CD14-positive monocyte (primary cell): ENCODE results near the gene GID8. TPM values are rescaled to one million over a fixed set of nuclear protein-coding genes. Genes with fewer than 3 reads are reported as not detected.

Source experiments
- DNase-seq, 3 donors: peaks; one replicate each; pipeline ENCODE4 v3.0.0-alpha.2; 2011 to 2022
- H2AFZ ChIP-seq: 2 replicates; pipeline ENCODE4 v1.6.0; 2012; ENCODE audit warnings: mild to moderate bottlenecking, low read depth, low read length, inconsistent platforms; ENCODE audit not compliant: insufficient read depth, poor library complexity, severe bottlenecking
- H3K27ac ChIP-seq, 2 donors: 1 replicate in 1 of 2; 2 replicates in 1 of 2; pipeline ENCODE4 v1.5.1; 2012 to 2013; ENCODE audit warnings: low read length in 2 of 2, control low read depth in 1 of 2, inconsistent platforms in 1 of 2, low read depth in 1 of 2, mild to moderate bottlenecking in 1 of 2
- H3K27me3 ChIP-seq, 2 donors: one replicate each; pipeline versions ENCODE4 v1.6.0 to v1.6.1; 2011 to 2013; ENCODE audit warnings: low read length in 2 of 2; ENCODE audit not compliant: control insufficient read depth in 2 of 2, insufficient read depth in 2 of 2
- H3K36me3 ChIP-seq, 2 donors: replicated peaks in 1 of 2; 1 replicate in 1 of 2; 2 replicates in 1 of 2; pipeline versions ENCODE4 v1.5.1 to v1.6.1; 2012 to 2013; ENCODE audit warnings: low read length in 2 of 2, control low read depth in 1 of 2, inconsistent platforms in 1 of 2, mild to moderate bottlenecking in 1 of 2; ENCODE audit not compliant: insufficient read depth in 2 of 2, control insufficient read depth in 1 of 2
- H3K4me1 ChIP-seq, 2 donors: 1 replicate in 1 of 2; 2 replicates in 1 of 2; pipeline versions ENCODE4 v1.5.1 to v1.6.1; 2012 to 2013; ENCODE audit warnings: low read length in 2 of 2, control low read depth in 1 of 2, inconsistent platforms in 1 of 2, mild to moderate bottlenecking in 1 of 2, moderate library complexity in 1 of 2; ENCODE audit not compliant: insufficient read depth in 2 of 2, control insufficient read depth in 1 of 2
- H3K4me2 ChIP-seq: replicated peaks from 2 replicates; pipeline ENCODE3; 2012; ENCODE audit warnings: low read length, moderate library complexity, mild to moderate bottlenecking; ENCODE audit not compliant: poor library complexity, severe bottlenecking; ENCODE audit errors: extremely low read depth
- H3K4me3 ChIP-seq, 3 experiments: fragments of 200-600 bp in 1 of 3; sonication (generic) in 1 of 3; replicated peaks in 1 of 3; 1 replicate in 2 of 3; 2 replicates in 1 of 3; pipeline ENCODE4 v1.5.1; 2011 to 2013; ENCODE audit warnings: low read length in 3 of 3, mild to moderate bottlenecking in 3 of 3, control low read depth in 2 of 3, low read depth in 2 of 3, inconsistent platforms in 1 of 3, moderate library complexity in 1 of 3
- H3K79me2 ChIP-seq: 2 replicates; pipeline ENCODE4 v1.6.0; 2012; ENCODE audit warnings: mild to moderate bottlenecking, control low read depth, inconsistent platforms, low read length, moderate library complexity; ENCODE audit not compliant: insufficient read depth
- H3K9ac ChIP-seq: 2 replicates; pipeline ENCODE4 v1.6.0; 2017; ENCODE audit warnings: low read length, mild to moderate bottlenecking; ENCODE audit not compliant: insufficient read depth, poor library complexity, severe bottlenecking
- H3K9me3 ChIP-seq, 2 donors: replicated peaks in 1 of 2; 1 replicate in 1 of 2; 2 replicates in 1 of 2; pipeline versions ENCODE4 v1.5.1 to v1.6.1; 2012 to 2013; ENCODE audit warnings: low read length in 2 of 2, control low read depth in 1 of 2; ENCODE audit not compliant: control insufficient read depth in 1 of 2, insufficient read depth in 1 of 2
- H4K20me1 ChIP-seq: 2 replicates; pipeline ENCODE4 v1.6.0; 2012; ENCODE audit warnings: mild to moderate bottlenecking, low read length, control low read depth, moderate library complexity; ENCODE audit not compliant: insufficient read depth
- H3K27ac Mint-ChIP-seq, 7 donors: one replicate each; pipeline ENCODE4 v1.8.0; 2020; ENCODE audit warnings: mild to moderate bottlenecking in 7 of 7, mixed read lengths in 7 of 7, moderate library complexity in 6 of 7, inconsistent platforms in 2 of 7
- H3K27me3 Mint-ChIP-seq, 3 donors: one replicate each; pipeline ENCODE4 v1.8.0; 2021 to 2022; ENCODE audit warnings: low read depth in 3 of 3, mild to moderate bottlenecking in 3 of 3, mixed read lengths in 3 of 3, moderate library complexity in 3 of 3, inconsistent platforms in 1 of 3
- H3K36me3 Mint-ChIP-seq, 2 donors: one replicate each; pipeline ENCODE4 v1.8.0; 2020; ENCODE audit warnings: mixed read lengths in 2 of 2, inconsistent platforms in 1 of 2, mild to moderate bottlenecking in 1 of 2
- H3K4me1 Mint-ChIP-seq: one replicate; pipeline ENCODE4 v1.8.0; 2020; ENCODE audit warnings: mild to moderate bottlenecking, mixed read lengths
- H3K4me3 Mint-ChIP-seq, 2 donors: one replicate each; pipeline ENCODE4 v1.8.0; 2020; ENCODE audit warnings: mild to moderate bottlenecking in 2 of 2, mixed read lengths in 2 of 2, moderate library complexity in 1 of 2
- H3K9me3 Mint-ChIP-seq, 7 donors: one replicate each; pipeline ENCODE4 v1.8.0; 2020 to 2022; ENCODE audit warnings: mixed read lengths in 7 of 7, mild to moderate bottlenecking in 6 of 7, moderate library complexity in 6 of 7, inconsistent platforms in 2 of 7
- CTCF ChIP-seq: fragments of 200-600 bp; IDR thresholded peaks from one replicate; pipeline ENCODE4 v1.8.0; 2022; ENCODE audit warnings: antibody characterized with exemption, mild to moderate bottlenecking
- WGBS: methylation state at CpG from one replicate; pipeline ENCODE4 v1.1.5; 2013; ENCODE audit warnings: missing lambda C conversion rate; ENCODE audit not compliant: insufficient coverage; 5-methylcytosine and 5-hydroxymethylcytosine counted together
- intact Hi-C, 2 donors: fragments of 100-400 bp; cut with micrococcal nuclease; formaldehyde crosslinking; loops; one replicate each; pipeline versions ENCODE4 v1.15.0 to v1.15.1; 2023
- polyA plus RNA-seq, 3 donors: library from polyadenylated mRNA; depleted of rRNA in 1 of 3; unstranded in 2 of 3; stranded (reverse) in 1 of 3; fragments of 300-500 nt in 2 of 3; fragments of >200 nt in 1 of 3; fragmentation: Illumina TruSeq in 2 of 3; gene quantifications; 1 replicate in 2 of 3; 2 replicates in 1 of 3; pipeline ENCODE4 v1.2.3, GENCODE V29; 2012 to 2021

Gene GID8
- polyA plus RNA-seq, 3 donors: 12.4 to 19.7 (median 12.7) TPM

GRCh38 chr20:62986257-62986800 lies 48.4 kb downstream of the GID8 start:
- no peak for DNase-seq
- Histone ChIP-seq H3K79me2 (no peaks in the 10 kb centered on the region), H3K36me3 (no peaks in the 10 kb centered on the region), H3K4me1 (peaks cover 11 to 13% of the 10 kb centered on the region in 2 donors), H2AFZ (no peak overlapping the region), H4K20me1 (no peaks in the 10 kb centered on the region), H3K4me3 (no peak overlapping the region), H3K4me2 (no peak overlapping the region), H3K27ac (no peak overlapping the region), H3K9ac (no peak overlapping the region), H3K9me3 (no peaks in the 10 kb centered on the region), H3K27me3 (peaks cover 5 to 45% of the 10 kb centered on the region in 2 donors)
- Mint-ChIP-seq H3K27ac (no peak overlapping the region), H3K4me3 (no peak overlapping the region), H3K27me3 (peaks cover 50 to 75% (median 52%) of the 10 kb centered on the region in 3 donors), H3K36me3 (no peaks in the 10 kb centered on the region), H3K9me3 (peaks cover 0 to 2% (median 0%) of the 10 kb centered on the region in 7 donors), H3K4me1 (peaks cover 21% of the 10 kb centered on the region)
- WGBS: 100% methylated on average over 3 of the region's 6 CpGs
- intact Hi-C loops: no loop called here
- no peak for TF ChIP-seq CTCF

GRCh38 chr20:62987114-62987513 lies 49.2 kb downstream of the GID8 start:
- Histone ChIP-seq H3K4me1 (peaks cover 3 to 5% of the 10 kb centered on the region in 2 donors), H3K9ac (no peak overlapping the region), H3K36me3 (no peaks in the 10 kb centered on the region), H3K4me3 (no peak overlapping the region), H3K9me3 (no peaks in the 10 kb centered on the region), H3K4me2 (no peak overlapping the region), H3K27me3 (peaks cover 0 to 37% of the 10 kb centered on the region in 2 donors), H3K79me2 (no peaks in the 10 kb centered on the region), H4K20me1 (no peaks in the 10 kb centered on the region), H2AFZ (no peak overlapping the region), H3K27ac (no peak overlapping the region)
- Mint-ChIP-seq H3K27ac (no peak overlapping the region), H3K4me3 (no peak overlapping the region), H3K36me3 (no peaks in the 10 kb centered on the region), H3K9me3 (peaks cover 0 to 2% (median 0%) of the 10 kb centered on the region in 7 donors), H3K4me1 (peaks cover 13% of the 10 kb centered on the region), H3K27me3 (peaks cover 44 to 68% (median 47%) of the 10 kb centered on the region in 3 donors)
- DNase-seq: no peak
- TF ChIP-seq CTCF: no peak
- intact Hi-C loops: no loop called here
- 85% methylated on average over 4 of the region's 10 CpGs for WGBS
